ENCODE measurements around the gene CLCN4.

Gene CLCN4

DNA sequence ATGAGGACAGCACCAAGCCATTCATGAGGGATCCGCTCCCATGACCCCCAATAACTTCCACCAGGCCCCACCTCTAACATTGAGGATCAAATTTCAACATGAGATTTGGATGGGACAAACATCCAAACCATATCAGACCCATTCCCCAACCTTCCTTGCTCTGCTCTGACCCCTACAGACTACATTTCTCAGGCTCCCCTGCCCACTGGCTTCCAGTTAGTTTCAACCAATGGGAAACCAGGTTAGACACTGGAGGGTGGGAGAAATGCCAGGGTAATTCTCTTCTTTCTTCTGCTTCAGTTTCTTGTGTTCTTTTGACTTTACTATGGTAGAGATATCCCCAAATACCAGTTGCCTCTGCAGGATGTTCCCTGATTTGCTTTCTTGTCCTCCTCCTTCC, 125.7 kb downstream of the CLCN4 start:
- in situ Hi-C loops (cut with MboI; ENCODE audit: low sequenced_read_pairs, unreplicated experiment), result no loop called here
- DNase-seq (ENCODE audit: low spot score), result no peak
- no peak for TF ChIP-seq CTCF (IDR thresholded peaks at IDR 0.05; ENCODE audit: borderline replicate concordance, control extremely low read depth, extremely low read depth, insufficient read depth, missing control alignments)

DNA sequence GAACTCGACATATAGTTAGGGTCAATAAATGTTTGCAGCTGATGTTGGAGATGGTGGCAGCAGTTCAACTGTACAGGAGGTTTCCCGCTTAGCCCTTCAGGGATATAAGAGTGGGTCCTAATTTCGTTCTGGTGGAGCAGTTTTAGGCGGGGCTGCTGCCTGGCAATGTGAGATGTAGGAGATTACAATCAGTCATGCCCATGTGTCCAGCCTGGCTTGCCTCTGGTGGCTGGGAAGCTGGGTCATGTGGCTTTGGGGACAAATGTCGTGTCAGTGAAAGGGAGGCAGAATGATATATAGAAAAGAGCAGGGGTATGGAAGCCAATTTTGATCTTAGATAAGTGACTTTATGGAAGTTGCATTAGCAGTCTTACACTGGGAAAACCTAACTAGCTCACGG, 129.4 kb downstream of the CLCN4 start:
- DNase-seq (ENCODE audit: low spot score), result no peak
- in situ Hi-C loops (cut with MboI; ENCODE audit: low sequenced_read_pairs, unreplicated experiment), result no loop called here
- no peak for TF ChIP-seq CTCF (IDR thresholded peaks at IDR 0.05; ENCODE audit: borderline replicate concordance, control extremely low read depth, extremely low read depth, insufficient read depth, missing control alignments)
